Measurements from ENCODE around the gene CCDC50.

Gene CCDC50

GRCh38 chr3:191302451-191302850 lies 26.7 kb upstream of the CCDC50 start:
- Mint-ChIP-seq H3K27ac (no peak overlapping the region), H3K27me3 (no peaks in the 10 kb centered on the region), H3K9me3 (ENCODE audit: low read depth) (no peaks in the 10 kb centered on the region), H3K36me3 (no peaks in the 10 kb centered on the region), H3K4me3 (no peak overlapping the region), H3K4me1 (ENCODE audit: low read depth) (no peaks in the 10 kb centered on the region)

GRCh38 chr3:191303596-191303995 lies 25.6 kb upstream of the CCDC50 start:
- no peaks in the 10 kb centered on the region for H3K36me3 Mint-ChIP-seq

GRCh38 chr3:191306428-191306827 lies 22.8 kb upstream of the CCDC50 start:
- H3K4me1 Mint-ChIP-seq (ENCODE audit: low read depth): no peaks in the 10 kb centered on the region
- no peak overlapping the region for H3K27ac Mint-ChIP-seq
- H3K4me3 Mint-ChIP-seq: no peak overlapping the region
- no peaks in the 10 kb centered on the region for H3K36me3 Mint-ChIP-seq
- no peaks in the 10 kb centered on the region for H3K27me3 Mint-ChIP-seq
- H3K9me3 Mint-ChIP-seq (ENCODE audit: low read depth): no peaks in the 10 kb centered on the region

More at GRCh38 chr3:191303596-191303995, 25.6 kb upstream of the CCDC50 start:
- Mint-ChIP-seq H3K4me1 (ENCODE audit: low read depth) (no peaks in the 10 kb centered on the region), H3K27ac (no peak overlapping the region), H3K4me3 (no peak overlapping the region), H3K9me3 (ENCODE audit: low read depth) (no peaks in the 10 kb centered on the region), H3K27me3 (no peaks in the 10 kb centered on the region)

- H3K27me3 Mint-ChIP-seq: no peaks in the 10 kb centered on the region
- H3K27ac Mint-ChIP-seq: no peak overlapping the region
- no peaks in the 10 kb centered on the region for H3K36me3 Mint-ChIP-seq
- H3K4me1 Mint-ChIP-seq (ENCODE audit: low read depth): no peaks in the 10 kb centered on the region
- H3K9me3 Mint-ChIP-seq (ENCODE audit: low read depth): no peaks in the 10 kb centered on the region
- no peak overlapping the region for H3K4me3 Mint-ChIP-seq
Observed at GRCh38 chr3:191307341-191307740, 21.9 kb upstream of the CCDC50 start.

GRCh38 chr3:191313296-191313695 lies 15.9 kb upstream of the CCDC50 start:
- Mint-ChIP-seq H3K27me3 (no peaks in the 10 kb centered on the region), H3K4me1 (ENCODE audit: low read depth) (no peaks in the 10 kb centered on the region), H3K27ac (no peak overlapping the region), H3K9me3 (ENCODE audit: low read depth) (peaks cover 3% of the 10 kb centered on the region), H3K36me3 (no peaks in the 10 kb centered on the region), H3K4me3 (no peak overlapping the region)

- Mint-ChIP-seq H3K4me1 (ENCODE audit: low read depth) (no peaks in the 10 kb centered on the region), H3K9me3 (ENCODE audit: low read depth) (peaks cover 3% of the 10 kb centered on the region), H3K36me3 (no peaks in the 10 kb centered on the region), H3K27me3 (no peaks in the 10 kb centered on the region), H3K4me3 (no peak overlapping the region), H3K27ac (no peak overlapping the region)
Observed at GRCh38 chr3:191314109-191314728, 15.0 kb upstream of the CCDC50 start.

GRCh38 chr3:191316876-191317603 lies 12.2 kb upstream of the CCDC50 start:
- no peak overlapping the region for H3K27ac Mint-ChIP-seq
- H3K36me3 Mint-ChIP-seq: no peaks in the 10 kb centered on the region
- no peaks in the 10 kb centered on the region for H3K4me1 Mint-ChIP-seq (ENCODE audit: low read depth)
- H3K9me3 Mint-ChIP-seq (ENCODE audit: low read depth): peaks cover 3% of the 10 kb centered on the region
- H3K27me3 Mint-ChIP-seq: no peaks in the 10 kb centered on the region
- H3K4me3 Mint-ChIP-seq: no peak overlapping the region

- H3K4me3 Mint-ChIP-seq: no peak overlapping the region
- no peaks in the 10 kb centered on the region for H3K9me3 Mint-ChIP-seq (ENCODE audit: low read depth)
- H3K36me3 Mint-ChIP-seq: no peaks in the 10 kb centered on the region
- no peaks in the 10 kb centered on the region for H3K4me1 Mint-ChIP-seq (ENCODE audit: low read depth)
- no peaks in the 10 kb centered on the region for H3K27me3 Mint-ChIP-seq
- H3K27ac Mint-ChIP-seq: no peak overlapping the region
Observed at GRCh38 chr3:191320316-191320715, 8.9 kb upstream of the CCDC50 start.

GRCh38 chr3:191321019-191321767 lies 8.0 kb upstream of the CCDC50 start:
- no peak overlapping the region for H3K27ac Mint-ChIP-seq
- no peaks in the 10 kb centered on the region for H3K9me3 Mint-ChIP-seq (ENCODE audit: low read depth)
- no peaks in the 10 kb centered on the region for H3K4me1 Mint-ChIP-seq (ENCODE audit: low read depth)

GRCh38 chr3:191324936-191325335 lies 4.3 kb upstream of the CCDC50 start:
- H3K4me3 Mint-ChIP-seq: no peak overlapping the region
- peaks cover 5% of the 10 kb centered on the region for H3K4me1 Mint-ChIP-seq (ENCODE audit: low read depth)
- H3K36me3 Mint-ChIP-seq: peaks cover 3% of the 10 kb centered on the region
- H3K27ac Mint-ChIP-seq: no peak overlapping the region
- H3K27me3 Mint-ChIP-seq: peaks cover 16% of the 10 kb centered on the region
- no peaks in the 10 kb centered on the region for H3K9me3 Mint-ChIP-seq (ENCODE audit: low read depth)

More at GRCh38 chr3:191321019-191321767, 8.0 kb upstream of the CCDC50 start:
- H3K36me3 Mint-ChIP-seq: no peaks in the 10 kb centered on the region
- no peaks in the 10 kb centered on the region for H3K27me3 Mint-ChIP-seq
- no peak overlapping the region for H3K4me3 Mint-ChIP-seq

GRCh38 chr3:191327526-191327925 lies 1.7 kb upstream of the CCDC50 start:
- no peak overlapping the region for H3K4me3 Mint-ChIP-seq
- H3K27ac Mint-ChIP-seq: no peak overlapping the region
- no peaks in the 10 kb centered on the region for H3K9me3 Mint-ChIP-seq (ENCODE audit: low read depth)
- H3K27me3 Mint-ChIP-seq: peaks cover 27% of the 10 kb centered on the region
- peaks cover 7% of the 10 kb centered on the region for H3K4me1 Mint-ChIP-seq (ENCODE audit: low read depth)
- H3K36me3 Mint-ChIP-seq: peaks cover 3% of the 10 kb centered on the region

GRCh38 chr3:191328383-191328961 lies 722 bp upstream of the CCDC50 start:
- Mint-ChIP-seq H3K4me3 (peak overlapping the region; percentile 63), H3K27ac (no peak overlapping the region), H3K9me3 (ENCODE audit: low read depth) (no peaks in the 10 kb centered on the region), H3K4me1 (ENCODE audit: low read depth) (peaks cover 7% of the 10 kb centered on the region), H3K27me3 (peaks cover 28% of the 10 kb centered on the region), H3K36me3 (peaks cover 3% of the 10 kb centered on the region)

GRCh38 chr3:191329654-191330529 lies 698 bp downstream of the CCDC50 start, which contains the start of gene UTS2B:
Gene UTS2B (minus strand): TSS chr3:191330526. CDS start chr3:191282189, 48,337 bp downstream.
- H3K27me3 Mint-ChIP-seq: peaks cover 28% of the 10 kb centered on the region
- H3K4me3 Mint-ChIP-seq: peak within 1 kb of the TSS; percentile 62
- H3K4me1 Mint-ChIP-seq (ENCODE audit: low read depth): peaks cover 7% of the 10 kb centered on the region
- H3K36me3 Mint-ChIP-seq: peaks cover 3% of the 10 kb centered on the region
- H3K9me3 Mint-ChIP-seq (ENCODE audit: low read depth): no peaks in the 10 kb centered on the region
- no peak within 1 kb of the TSS for H3K27ac Mint-ChIP-seq

- no peak overlapping the region for H3K27ac Mint-ChIP-seq
- peaks cover 7% of the 10 kb centered on the region for H3K4me1 Mint-ChIP-seq (ENCODE audit: low read depth)
Observed at GRCh38 chr3:191330530-191331048, 1.4 kb downstream of the CCDC50 start.

More at GRCh38 chr3:191330530-191331048, 1.4 kb downstream of the CCDC50 start:
- peaks cover 28% of the 10 kb centered on the region for H3K27me3 Mint-ChIP-seq
- H3K36me3 Mint-ChIP-seq: peaks cover 3% of the 10 kb centered on the region
- no peaks in the 10 kb centered on the region for H3K9me3 Mint-ChIP-seq (ENCODE audit: low read depth)
- peak overlapping the region; percentile 62 for H3K4me3 Mint-ChIP-seq

Measured in activated naive CD8-positive, alpha-beta T cell (primary cell).